HG03280 (cell line): ENCODE measurements around the gene TBC1D12.
"Not testable (repeated sequence)": the region's sequence is repeated elsewhere in the genome, so short reads cannot be mapped to it uniquely, and the experiment has no call there.

Source experiments
- ATAC-seq: cut with Tn5 transposase; IDR thresholded peaks from one replicate; pipeline ENCODE4 v1.9.1; 2021; ENCODE audit warnings: mild to moderate bottlenecking, moderate library complexity; ENCODE audit not compliant: unreplicated experiment

The TBC1D12 gene

DNA sequence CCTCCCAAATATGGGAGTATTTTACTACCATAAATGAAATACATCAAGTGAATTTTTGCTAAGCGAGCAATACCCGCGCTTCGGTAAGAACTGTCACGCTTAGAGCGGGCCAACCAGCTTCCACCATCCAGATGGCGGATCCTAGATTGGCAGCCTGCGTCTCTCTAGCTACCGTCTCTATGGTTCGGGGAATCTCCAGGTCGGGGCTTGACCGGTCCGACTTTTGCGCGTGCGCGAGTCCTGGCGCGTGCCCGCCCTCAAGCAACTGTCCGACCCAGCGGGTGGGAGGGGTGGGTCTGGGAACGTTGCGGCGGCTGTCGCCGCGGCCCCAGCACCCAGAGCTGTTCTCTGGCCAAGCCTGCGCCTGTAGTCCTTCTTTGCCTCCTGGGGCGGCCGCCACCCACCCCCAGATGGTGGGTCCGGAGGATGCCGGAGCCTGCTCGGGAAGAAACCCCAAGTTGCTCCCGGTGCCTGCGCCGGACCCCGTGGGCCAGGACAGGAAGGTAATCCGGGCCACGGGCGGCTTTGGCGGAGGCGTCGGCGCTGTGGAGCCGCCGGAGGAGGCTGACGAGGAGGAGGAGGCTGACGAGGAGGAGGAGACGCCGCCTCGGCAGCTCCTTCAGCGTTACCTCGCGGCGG lies at the start of gene TBC1D12:
TBC1D12 (plus strand) TSS at position 338 of the 639 bp plus-strand sequence; CDS start at position 411, 73 bp downstream.
- ATAC-seq = peak; percentile 61

DNA sequence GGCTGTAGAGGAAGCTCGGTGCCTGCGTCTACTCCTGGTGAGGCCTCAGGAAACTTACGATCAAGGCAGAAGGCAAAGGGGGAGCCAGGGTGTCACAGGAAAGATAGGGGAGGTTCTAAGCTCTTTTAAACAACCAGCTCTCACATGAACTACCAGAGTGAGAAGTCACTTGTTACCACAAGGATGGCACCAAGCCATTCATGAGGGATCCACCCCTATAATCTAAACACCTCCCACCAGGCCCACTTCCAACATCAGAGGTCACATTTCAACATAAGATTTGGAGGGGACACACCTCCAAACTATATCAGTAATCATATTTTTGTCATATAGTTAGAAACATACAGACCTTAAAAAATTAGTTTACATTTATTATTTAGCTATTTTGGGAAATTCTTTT lies 49.0 kb upstream of the TBC1D12 start:
- no peak for ATAC-seq

- no peak for ATAC-seq
These were observed 46.5 kb upstream of the TBC1D12 start for GRCh38 chr10:94355841-94356240.

DNA sequence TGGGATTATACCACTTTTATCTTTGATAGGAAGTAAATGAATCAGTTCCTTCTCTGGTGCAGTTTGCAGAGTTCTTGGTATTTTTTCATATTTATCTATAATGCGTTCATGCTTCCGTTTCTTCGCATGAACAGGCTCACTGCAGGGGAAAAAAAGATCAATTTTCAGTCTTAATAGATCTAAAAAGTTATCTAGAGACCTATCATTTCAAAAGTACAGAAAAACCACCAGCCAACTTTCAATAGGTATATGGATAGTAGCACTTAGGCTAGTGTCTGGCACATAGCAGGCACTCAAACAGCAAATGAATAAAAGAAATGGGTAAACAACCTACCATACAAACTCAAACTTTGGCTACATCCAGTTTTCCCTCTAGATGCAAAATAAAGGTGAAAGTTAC lies 45.1 kb upstream of the TBC1D12 start:
- no peak for ATAC-seq

DNA sequence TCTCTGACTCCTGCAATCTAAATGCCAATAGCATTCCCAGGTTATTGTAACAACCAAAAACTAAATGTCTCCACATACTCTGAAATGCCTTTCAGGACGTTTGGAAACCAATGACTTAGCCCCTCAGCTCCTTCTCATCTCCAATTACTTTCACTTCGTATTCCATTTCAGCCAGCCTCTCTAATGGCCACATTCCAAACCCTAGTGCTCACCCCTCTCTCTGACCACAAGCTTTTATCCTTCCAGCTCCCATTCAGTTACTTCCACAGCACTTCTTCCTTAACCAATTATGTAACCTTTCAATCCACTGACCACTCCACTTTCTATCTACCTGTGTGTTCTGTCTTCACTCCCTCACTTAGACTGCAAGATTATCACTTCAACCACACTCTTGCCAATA lies 43.9 kb upstream of the TBC1D12 start:
- no peak for ATAC-seq

DNA sequence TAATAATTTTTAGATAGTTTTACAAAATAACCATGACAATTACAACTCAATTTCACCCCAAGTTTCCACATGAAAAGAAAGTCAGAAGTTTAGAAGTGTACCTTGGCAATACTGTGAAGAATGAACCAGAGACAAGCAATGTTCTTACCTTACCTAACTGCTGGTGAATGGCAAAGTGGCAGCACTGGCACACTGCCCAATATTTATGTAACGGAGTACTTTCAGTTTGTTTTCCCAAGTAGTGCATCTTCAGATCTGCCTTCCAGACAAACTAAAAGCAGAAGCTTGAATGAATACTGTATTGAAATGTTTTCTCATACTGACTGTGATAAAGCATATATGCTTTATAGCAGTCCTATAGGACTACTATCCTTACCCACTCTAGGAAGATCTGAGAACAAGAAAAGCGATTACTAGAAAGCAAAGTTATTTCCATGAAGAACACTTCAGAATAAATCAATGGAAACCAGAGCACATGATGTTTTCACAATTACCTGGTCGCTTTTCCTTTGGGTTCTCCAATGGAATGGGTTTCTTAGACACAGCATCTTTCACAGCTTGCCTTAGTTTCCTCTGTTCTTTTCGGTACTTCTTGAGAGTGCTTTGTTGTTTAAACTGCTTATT lies 41.1 kb upstream of the TBC1D12 start:
- no peak for ATAC-seq

DNA sequence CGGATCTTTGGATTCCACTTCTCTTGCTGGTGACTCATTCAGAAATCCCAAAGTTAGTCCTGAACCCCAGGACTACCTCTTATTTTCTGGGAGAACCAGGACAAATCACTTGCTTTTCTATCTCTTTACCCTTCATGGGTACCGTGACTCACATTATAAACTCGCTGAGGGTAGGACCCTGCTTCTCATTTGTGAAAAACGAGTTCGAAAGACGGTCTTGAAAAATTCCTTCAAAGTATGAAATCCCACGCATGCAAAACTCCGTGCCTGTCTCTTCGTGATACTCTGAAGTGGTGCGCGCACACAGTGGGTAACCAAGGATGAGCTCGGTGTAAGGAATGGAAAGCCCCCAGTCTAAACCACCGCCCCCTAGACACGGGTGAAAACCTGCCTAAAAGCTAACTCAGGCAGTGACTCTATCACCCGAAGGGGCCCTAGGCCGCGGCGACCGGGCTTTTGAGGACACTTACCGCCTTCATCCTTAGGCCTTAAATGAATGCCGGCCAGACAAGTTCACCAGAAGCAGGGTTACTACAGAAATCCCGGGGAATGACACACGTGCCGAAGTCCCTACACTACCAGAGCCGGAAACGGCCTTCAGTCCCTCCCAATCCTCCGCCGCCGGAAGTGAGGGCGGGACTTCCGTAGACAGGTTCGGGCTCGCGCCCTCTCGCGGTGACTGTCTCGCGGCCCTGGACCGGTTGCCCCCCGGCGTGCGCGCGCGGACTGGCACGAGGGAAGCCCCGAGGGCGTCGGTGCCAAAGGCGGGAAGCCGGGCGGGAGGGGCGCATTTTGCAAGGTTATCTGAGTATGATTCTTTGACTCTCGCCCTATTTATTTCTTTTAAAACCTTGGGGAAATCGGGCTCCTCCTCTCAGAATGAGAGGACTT lies 39.7 kb upstream of the TBC1D12 start, which contains the start of gene NOC3L:
NOC3L (minus strand) TSS at position 580 of the 891 bp plus-strand sequence; CDS start at position 479, 101 bp downstream.
- ATAC-seq = peak; percentile 100

DNA sequence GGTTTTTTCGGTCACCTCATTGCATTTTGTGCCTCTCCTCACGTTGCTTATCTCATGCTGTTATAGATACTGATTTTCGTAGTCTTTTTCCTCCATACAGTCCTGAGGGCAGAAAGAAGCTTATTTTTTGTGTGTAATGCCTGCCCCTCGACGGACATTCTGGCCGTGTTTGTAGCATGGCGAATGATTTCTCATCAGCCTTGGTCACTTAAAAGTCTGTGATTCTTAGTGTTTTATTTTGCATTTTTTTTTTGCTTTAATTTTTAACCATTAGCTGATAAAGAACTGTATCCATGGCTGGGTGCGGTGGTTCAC lies 39.1 kb upstream of the TBC1D12 start:
- no peak for ATAC-seq

- no peak for ATAC-seq
These were observed 37.9 kb upstream of the TBC1D12 start for GRCh38 chr10:94364482-94364881.

DNA sequence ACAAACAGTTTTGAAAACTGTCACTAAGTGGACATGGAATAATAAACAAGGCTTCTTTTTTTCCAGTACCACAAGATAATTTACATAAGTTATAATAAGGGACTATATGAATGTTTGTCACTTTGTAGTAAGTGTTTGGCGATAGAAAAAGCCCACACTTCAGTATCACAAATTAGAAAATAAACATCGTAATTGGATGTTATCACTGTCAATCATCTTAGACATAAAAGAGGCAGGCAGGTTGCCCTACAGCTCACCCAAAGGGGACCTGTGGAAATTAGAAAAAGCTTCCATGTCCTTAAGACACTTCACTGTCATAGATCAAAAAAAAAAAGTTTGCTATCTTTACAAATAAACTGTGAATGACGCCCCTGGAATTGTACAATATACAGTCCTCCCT lies 36.0 kb upstream of the TBC1D12 start:
- ATAC-seq = no peak

- ATAC-seq = no peak
These were observed 31.8 kb upstream of the TBC1D12 start for GRCh38 chr10:94370501-94370900.

DNA sequence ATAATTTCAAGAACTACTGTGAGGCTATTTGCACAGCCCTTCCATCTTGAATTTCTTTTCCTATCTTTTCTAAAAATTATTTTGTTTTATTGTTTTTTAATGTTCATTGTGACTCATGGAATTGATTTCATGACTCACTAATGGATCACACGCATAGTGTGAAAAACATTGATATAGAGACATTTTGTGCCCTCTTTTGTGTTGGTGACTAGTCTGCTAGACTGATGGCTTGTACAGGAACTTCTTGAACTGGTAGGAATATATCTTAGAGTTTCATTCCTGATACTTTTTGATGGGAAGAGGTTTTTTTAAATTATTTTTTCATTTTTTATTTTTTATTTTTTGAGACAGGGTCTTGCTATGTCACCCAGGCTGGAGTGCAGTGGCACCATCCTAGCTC lies 27.0 kb upstream of the TBC1D12 start:
- no peak for ATAC-seq

GRCh38 chr10:94376865-94377264 lies 25.5 kb upstream of the TBC1D12 start:
- no peak for ATAC-seq

DNA sequence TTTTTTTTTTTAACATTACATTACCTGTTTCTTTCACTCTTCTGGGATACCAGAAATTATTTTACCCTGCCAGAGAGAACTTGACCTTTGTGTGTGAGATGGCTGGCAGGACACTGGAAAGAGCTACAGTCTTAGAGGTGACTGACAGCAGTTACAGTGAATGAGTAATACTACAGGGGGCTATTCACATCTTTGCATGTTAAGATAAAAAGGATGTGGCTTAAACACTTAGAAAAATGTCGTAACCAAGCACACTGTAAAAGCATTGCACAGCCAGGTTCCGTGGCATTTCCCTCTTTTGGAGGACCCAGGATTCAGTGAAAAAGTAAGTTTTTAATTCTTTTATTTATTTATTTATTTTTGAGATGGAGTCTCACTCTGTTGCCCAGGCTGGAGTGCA lies 18.8 kb upstream of the TBC1D12 start:
- no peak for ATAC-seq

GRCh38 chr10:94385733-94386132 lies 16.6 kb upstream of the TBC1D12 start:
- ATAC-seq = not testable (repeated sequence)

DNA sequence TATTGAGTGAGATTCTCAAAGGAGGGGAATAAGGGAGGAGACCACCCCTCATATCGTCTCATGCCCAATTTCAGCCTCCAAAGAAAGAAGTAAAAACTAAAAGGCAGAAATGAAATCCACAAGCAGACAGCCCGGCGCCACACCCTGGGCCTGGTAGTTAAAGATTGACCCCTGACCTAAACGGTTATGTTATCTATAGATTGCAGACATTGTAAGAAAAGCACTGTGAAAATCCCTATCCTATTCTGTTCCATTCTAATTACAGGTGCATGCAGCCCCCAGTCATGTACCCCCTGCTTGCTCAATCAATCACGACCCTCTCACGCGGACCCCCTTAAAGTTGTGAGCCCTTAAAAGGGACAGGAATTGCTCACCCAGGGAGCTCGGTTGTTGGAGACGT lies 10.2 kb upstream of the TBC1D12 start:
- ATAC-seq = not testable (repeated sequence)

DNA sequence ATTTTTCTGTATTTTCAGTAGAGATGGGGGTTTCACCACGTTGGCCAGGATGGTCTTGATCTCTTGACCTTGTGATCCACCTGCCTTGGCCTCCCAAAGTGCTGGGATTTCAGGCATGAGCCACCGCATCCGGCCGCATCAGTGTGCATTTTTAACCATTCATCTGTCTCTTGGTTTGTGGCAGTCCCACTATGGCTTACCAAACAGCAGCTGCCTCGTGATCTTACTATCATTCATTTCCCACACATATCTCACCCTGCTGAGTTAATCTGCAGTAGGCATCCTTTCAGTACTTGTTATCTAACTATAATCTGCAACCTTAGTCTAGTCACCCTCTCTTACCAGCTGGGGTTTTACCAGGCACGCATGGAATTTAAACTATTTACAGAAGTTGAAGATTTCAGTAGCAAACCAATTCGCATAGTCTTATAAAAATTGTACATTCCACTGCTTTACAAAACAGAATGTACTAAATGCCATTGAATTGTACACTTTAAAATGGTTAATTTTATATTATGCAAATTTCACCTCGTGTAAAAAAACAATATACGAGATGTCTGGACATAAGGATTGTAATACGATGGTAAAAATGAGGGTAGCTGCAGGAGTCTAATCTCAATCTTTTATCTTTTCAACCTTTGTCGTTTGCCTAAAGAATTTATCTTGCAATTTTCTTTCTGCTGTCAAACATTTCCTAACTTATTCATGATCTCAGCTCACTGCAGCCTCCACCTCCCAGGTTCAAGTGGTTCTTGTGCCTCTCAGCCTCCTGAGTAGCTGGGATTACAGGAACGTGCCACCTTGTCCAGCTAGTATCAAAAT lies 4.6 kb upstream of the TBC1D12 start:
- ATAC-seq = no peak

DNA sequence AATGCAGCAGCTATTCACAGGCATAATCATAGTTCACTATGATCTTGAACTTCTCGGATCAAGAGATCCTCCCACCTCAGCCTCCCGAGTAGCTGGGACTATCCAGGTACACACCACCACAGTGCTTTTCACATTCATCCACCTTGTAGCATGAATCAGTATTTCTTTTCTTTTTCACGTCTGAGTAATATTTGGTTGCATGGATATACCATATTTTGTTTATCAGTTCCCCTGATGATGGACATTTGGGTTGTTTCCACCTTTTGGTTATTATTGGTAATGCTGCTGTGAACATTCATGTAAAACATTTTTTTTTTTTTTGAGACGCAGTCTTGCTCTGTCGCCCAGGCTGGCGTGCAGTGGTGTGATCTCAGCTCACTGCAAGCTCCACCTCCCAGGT lies 3.6 kb upstream of the TBC1D12 start:
- no peak for ATAC-seq

GRCh38 chr10:94402843-94403379 lies 570 bp downstream of the TBC1D12 start:
- no peak for ATAC-seq

GRCh38 chr10:94403380-94404213 lies 1.3 kb downstream of the TBC1D12 start:
- peak; percentile 66 for ATAC-seq
